ENCODE results near the gene GOSR2. TPM values are rescaled to one million over a fixed set of nuclear protein-coding genes. Genes with fewer than 3 reads are reported as not detected.

Gene GOSR2
- total and polyA plus RNA-seq, 2 of the 13 experiments (the other 11 are each of a cell fraction or from before 2014, with no cell fraction given), result 61.5 to 63.9 TPM

- TF ChIP-seq ZBTB46 (CRISPR knock-in tag; IDR thresholded peaks at IDR 0.05; ENCODE audit: borderline replicate concordance) (0 out of 2 replicates have a peak, but pooled peaks have one; percentile 87), RELA (CRISPR knock-in tag; IDR thresholded peaks at IDR 0.05) (peak; percentile 84; the same call in 1 of the 2 replicates), ZSCAN20 (CRISPR knock-in tag; IDR thresholded peaks at IDR 0.05; ENCODE audit: borderline replicate concordance) (no peak), TSC22D2 (CRISPR knock-in tag; IDR thresholded peaks at IDR 0.05; ENCODE audit: borderline replicate concordance) (peak; percentile 96), GFI1 (CRISPR knock-in tag; IDR thresholded peaks at IDR 0.05; ENCODE audit: borderline replicate concordance) (no peak; the same call in 1 of the 2 replicates), SRSF9 (IDR thresholded peaks at IDR 0.05; ENCODE audit: borderline replicate concordance, insufficient read depth, low read depth, low read length, poor library complexity, severe bottlenecking) (no peak), ZNF724P (CRISPR knock-in tag; IDR thresholded peaks at IDR 0.05; ENCODE audit: borderline replicate concordance) (peak; percentile 93), TMF1 (CRISPR knock-in tag; IDR thresholded peaks at IDR 0.05; ENCODE audit: low read depth) (peak; percentile 89), GZF1 (CRISPR knock-in tag; IDR thresholded peaks at IDR 0.05) (peak; percentile 72; the same call in 1 of the 2 replicates), ZFP1 (CRISPR knock-in tag; IDR thresholded peaks at IDR 0.05) (no peak), ZFP41 (CRISPR knock-in tag; IDR thresholded peaks at IDR 0.05; ENCODE audit: borderline replicate concordance) (peak; percentile 72; the same call in 1 of the 2 replicates), ARID2 (CRISPR knock-in tag; IDR thresholded peaks at IDR 0.05; ENCODE audit: borderline replicate concordance) (peak; percentile 91; the same call in 1 of the 2 replicates), ZNF747 (CRISPR knock-in tag; IDR thresholded peaks at IDR 0.05; ENCODE audit: borderline replicate concordance) (peak; percentile 84; the same call in 1 of the 2 replicates), ZNF367 (CRISPR knock-in tag; IDR thresholded peaks at IDR 0.05; ENCODE audit: borderline replicate concordance) (no peak), NFE2L1 (CRISPR knock-in tag; IDR thresholded peaks at IDR 0.05; ENCODE audit: borderline replicate concordance) (0 out of 2 replicates have a peak, but pooled peaks have one; percentile 50), HIVEP1 (CRISPR knock-in tag; IDR thresholded peaks at IDR 0.05) (peak; percentile 88; the same call in 1 of the 2 replicates), ZMYM4 (CRISPR knock-in tag; IDR thresholded peaks at IDR 0.05) (peak; percentile 95), ZNF354B (CRISPR knock-in tag; IDR thresholded peaks at IDR 0.05) (peak; percentile 69; the same call in 1 of the 2 replicates), ELK4 (CRISPR knock-in tag; IDR thresholded peaks at IDR 0.05; ENCODE audit: borderline replicate concordance) (0 out of 2 replicates have a peak, but pooled peaks have one; percentile 31), BHLHE40 (IDR thresholded peaks at IDR 0.05; ENCODE audit: low read length) (peak; percentile 63; the same call in 1 of the 2 replicates), FLYWCH1 (CRISPR knock-in tag; IDR thresholded peaks at IDR 0.05) (no peak), PHB2 (IDR thresholded peaks at IDR 0.05; ENCODE audit: partially characterized antibody) (no peak), SCMH1 (CRISPR knock-in tag; IDR thresholded peaks at IDR 0.05; ENCODE audit: borderline replicate concordance) (no peak), ZNF274 (CRISPR knock-in tag; IDR thresholded peaks at IDR 0.05) (peak; percentile 94; the same call in 1 of the 2 replicates)
- TF ChIP-seq, protein P1, sequence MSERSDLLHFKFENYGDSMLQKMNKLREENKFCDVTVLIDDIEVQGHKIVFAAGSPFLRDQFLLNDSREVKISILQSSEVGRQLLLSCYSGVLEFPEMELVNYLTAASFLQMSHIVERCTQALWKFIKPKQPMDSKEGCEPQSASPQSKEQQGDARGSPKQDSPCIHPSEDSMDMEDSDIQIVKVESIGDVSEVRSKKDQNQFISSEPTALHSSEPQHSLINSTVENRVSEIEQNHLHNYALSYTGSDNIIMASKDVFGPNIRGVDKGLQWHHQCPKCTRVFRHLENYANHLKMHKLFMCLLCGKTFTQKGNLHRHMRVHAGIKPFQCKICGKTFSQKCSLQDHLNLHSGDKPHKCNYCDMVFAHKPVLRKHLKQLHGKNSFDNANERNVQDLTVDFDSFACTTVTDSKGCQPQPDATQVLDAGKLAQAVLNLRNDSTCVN (CRISPR knock-in tag; IDR thresholded peaks at IDR 0.05; ENCODE audit: borderline replicate concordance), result 0 out of 2 replicates have a peak, but pooled peaks have one; percentile 53
Measured at GRCh38 chr17:46922804-46923635, at the start of gene GOSR2 (continued).

Data from HepG2 (cell line).